Middle frontal gyrus (tissue), 1 donor: Measurements from ENCODE around the gene BCAR3.
A peak's percentile ranks its signal among the peaks of the same experiment; 100 is the strongest.
"Not testable (repeated sequence)": the region's sequence is repeated elsewhere in the genome, so short reads cannot be mapped to it uniquely, and the experiment has no call there.

Experiments
- DNase-seq: peaks from one replicate; pipeline ENCODE4 v3.0.0-alpha.2; 2015; ENCODE audit warnings: low spot score; ENCODE audit errors: extremely low spot score

BCAR3 gene

GRCh38 chr1:93598861-93599439 lies 82.7 kb downstream of the BCAR3 start:
- DNase-seq: no peak

DNA sequence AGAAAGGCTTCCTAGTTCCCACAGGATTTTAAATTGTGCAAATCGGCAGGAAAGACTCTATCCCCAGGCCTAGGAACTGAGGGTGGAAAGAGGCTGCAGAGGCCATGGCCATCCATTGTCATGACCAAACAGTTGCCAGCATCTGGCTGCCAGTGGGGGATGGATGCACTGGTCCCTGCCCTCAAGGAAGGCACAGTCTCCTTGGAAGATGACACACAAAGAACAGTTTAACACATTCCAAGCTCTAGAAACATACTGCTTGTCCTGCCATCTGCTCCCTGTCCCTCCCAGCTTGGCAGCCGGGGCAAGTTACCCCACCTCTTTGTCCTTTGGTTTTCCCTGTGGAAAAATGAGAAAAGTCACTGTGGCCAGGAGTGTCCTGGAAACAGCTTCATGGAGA lies 83.2 kb downstream of the BCAR3 start:
- no peak for DNase-seq

GRCh38 chr1:93597709-93598108 lies 83.9 kb downstream of the BCAR3 start:
- DNase-seq: no peak

DNA sequence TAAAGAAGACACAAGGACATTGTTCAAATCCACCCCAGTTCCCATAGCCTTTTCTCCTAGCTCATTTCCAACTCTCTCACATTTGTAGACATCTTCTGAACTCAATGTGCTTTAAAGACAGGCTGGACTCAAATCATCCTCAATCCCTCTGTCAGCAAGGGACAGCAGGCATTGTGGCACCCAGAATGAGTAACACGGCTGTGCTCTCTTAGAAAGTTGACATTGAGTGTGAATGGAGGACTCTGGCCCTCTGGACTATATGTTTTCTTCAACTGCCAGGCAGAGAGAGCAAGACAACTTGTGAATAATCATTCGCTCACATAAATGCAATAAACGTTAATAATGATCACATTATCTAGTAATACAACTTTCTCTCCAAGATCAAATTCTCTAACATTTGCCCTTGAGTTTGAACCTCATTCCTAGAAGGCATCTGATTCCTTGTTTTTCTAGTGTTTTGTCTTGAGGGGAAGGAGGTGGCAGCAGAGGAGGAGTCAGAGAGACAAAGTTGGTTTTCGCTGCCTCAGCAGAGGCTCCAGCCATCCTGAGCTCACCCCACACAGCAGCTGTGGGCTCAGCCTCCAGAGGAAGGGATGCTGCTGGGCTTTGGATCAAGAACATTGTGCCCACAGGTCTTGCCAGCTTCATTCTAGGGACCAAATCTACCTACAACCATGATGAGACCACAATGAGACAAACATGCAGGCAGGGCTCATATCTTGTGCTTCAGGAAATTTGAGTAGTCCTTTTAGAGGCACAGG lies 85.1 kb downstream of the BCAR3 start:
- DNase-seq: no peak

DNA sequence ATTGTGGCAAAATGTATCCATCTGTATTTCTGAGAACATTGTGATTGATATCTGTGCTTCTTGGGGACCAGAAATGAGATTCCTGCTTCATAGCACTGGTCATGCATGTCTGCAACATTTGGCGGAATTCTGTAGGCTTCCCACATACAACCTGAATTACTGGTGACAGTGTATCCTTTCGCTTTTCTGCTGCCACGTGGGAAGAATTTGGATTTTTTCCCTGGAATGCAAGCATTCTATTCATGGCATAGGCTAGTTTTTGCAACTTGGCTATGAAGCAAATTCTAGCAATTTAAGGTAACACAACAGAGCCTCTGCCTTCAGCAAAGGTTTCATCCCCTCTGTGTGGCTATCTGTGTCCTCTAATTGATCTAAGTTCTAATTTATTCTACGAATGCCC lies 85.9 kb downstream of the BCAR3 start:
- DNase-seq: peak; percentile 36

DNA sequence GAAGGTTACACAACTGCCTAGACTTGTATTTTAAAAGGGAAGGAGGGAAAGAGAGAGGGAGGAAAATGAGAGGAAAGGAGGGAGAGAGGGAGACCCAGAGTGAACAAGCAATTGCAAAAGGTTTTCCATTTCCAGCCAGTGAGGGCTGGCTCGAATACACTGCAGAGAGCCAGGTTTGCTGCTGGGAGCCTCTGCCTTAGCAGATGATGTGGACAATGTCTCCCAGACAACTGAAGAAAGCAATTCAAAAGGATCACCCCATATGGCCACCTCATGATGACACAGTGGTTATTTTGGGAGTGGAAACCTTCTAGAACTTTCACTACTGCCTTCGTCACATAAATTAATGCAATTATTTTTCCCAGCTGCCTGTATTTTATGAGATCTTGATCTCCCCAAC lies 86.4 kb downstream of the BCAR3 start:
- DNase-seq: no peak

- no peak for DNase-seq
Observed at GRCh38 chr1:93594603-93594880, 87.1 kb downstream of the BCAR3 start.

GRCh38 chr1:93593854-93594602 lies 87.6 kb downstream of the BCAR3 start:
- DNase-seq: no peak

GRCh38 chr1:93592551-93592949 lies 89.1 kb downstream of the BCAR3 start:
- no peak for DNase-seq

DNA sequence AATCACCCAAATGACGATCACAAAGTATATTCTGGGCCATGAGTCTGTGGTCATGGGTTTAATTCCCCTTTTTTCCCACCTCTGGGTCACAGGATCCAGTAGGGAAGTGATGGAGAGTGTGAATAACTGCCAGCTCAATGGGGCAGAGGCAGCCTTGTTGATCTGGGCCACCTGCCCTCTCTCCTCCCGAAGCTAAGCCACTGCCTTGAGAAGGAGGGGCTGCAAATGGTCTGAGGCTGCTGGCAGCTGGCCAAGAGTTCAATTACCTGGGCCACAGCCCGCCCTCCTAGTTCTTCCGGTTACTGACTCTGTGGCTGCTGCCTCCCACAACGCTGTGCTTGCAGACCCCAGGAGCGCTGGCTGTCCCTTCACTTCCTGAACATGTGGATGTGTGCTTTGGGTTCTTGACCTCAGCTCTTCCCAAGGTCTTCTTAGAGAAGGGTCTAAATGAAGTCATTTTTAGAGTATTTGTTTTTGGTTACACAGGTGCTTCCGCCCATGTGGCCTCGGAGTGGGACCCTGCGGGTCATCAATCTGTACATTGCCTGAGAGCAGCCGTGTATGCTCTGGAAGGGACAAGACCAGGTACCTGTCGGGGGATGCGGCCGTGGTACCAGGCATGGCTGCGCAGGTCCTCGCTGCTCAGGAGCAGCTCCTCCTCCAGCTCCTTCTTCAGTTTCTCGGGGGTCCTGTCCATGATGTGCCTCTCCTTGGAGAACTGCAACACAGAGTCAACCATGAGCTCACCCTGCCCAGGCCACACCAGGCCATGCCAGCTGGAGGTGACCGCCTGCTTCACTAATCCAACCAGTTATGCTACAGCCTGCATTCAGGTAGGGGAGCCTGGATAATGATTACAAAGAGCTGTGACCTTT lies 89.7 kb downstream of the BCAR3 start:
- no peak for DNase-seq

DNA sequence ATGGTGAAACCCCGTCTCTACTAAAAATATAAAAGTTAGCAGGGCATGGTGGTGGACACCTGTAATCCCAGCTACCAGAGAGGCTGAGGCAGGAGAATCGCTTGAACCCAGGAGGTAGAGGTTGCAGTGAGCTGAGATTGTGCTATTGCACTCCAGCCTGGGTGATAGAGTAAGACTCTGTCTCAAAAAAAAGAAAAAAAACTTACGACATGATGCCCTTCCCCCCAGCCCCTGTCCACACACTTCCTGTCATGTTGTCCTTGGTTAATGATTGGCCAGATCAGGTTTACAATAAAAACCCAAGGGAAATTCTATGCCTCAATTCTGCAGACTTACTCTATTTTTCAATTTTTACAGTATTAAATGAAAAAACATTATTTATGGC lies 90.4 kb downstream of the BCAR3 start:
- not testable (repeated sequence) for DNase-seq

DNA sequence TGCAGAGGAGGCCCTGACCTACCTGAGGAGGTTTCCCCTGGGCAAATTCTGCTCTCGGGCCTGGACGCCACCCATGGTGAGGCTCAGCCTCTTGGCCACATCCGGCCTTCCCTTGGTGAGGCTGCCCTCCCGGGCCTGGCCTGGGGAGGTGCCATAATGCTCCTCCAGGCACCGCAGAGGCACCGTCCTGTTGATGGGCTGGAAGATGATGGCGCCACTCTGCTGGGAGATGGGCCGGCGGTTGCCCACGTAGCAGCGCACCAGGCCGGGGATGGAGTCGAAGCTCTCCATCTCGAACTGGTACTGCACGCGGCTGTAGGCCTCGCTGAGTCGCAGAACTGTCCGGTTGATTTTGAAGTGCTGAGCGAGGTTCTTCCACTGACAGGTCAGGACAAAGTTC lies 92.7 kb downstream of the BCAR3 start:
- DNase-seq: no peak

DNA sequence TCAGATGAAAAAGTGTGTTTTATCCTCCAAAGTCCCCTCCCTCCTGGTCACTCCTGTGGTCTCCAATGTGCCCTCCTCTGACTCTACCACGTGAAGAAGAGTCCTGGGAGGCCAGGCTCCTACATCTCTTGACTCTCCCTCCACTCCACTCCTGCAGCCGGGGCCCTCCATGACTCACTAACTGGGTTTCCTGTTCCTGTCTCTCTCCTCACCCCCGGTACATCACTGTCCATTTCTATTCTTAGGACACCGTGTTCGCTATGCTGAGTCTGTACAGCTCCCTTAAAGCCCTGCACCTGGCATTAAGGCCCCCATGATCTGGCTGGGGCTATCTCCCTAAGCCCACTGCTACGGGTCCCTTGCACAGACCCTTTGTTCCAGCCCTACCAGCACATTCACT lies 93.4 kb downstream of the BCAR3 start:
- no peak for DNase-seq

- DNase-seq: no peak
Observed at GRCh38 chr1:93587354-93587753, 94.3 kb downstream of the BCAR3 start.

DNA sequence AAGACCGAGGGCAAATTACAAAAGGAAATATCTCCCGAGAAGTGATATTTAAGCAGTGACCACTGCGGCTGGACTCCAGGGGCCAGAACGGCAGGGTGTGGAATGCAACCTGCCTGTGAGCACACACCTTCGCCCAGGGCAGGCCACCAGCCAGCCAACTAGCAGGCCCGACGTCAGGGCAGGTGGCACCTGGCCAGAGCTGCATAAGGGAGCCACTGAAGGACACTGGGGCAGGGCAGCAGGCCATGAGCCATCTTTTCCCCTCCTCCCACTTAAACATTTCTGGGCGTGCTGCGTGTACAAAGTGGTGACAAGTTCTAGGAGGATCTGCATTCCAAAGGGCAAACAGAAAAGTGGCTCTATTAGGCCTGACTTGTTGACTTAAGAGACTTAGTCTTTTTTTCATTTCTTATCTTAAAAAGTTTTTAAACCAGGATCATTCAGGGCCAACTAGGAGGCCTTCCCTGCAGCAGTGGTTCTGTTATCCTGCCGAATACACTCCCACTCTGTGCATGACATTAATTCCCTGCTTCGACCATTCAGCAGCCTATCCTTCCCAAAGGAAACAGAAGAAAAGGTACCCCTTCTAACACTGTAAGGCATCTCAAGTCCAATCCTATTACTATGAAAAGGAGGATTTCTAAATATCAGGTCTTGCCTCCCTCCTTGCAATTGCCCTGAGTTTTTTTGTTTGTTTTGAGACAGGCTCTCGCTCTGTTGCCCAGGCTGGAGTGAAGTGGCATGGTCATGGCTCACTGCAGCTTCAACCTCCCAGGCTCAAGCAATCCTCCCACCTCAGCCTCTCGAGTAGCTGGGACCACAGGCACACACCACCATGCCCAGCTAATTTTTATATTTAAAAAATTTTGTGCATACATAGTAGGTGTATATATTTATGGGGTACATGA lies 96.3 kb downstream of the BCAR3 start:
- no peak for DNase-seq

DNA sequence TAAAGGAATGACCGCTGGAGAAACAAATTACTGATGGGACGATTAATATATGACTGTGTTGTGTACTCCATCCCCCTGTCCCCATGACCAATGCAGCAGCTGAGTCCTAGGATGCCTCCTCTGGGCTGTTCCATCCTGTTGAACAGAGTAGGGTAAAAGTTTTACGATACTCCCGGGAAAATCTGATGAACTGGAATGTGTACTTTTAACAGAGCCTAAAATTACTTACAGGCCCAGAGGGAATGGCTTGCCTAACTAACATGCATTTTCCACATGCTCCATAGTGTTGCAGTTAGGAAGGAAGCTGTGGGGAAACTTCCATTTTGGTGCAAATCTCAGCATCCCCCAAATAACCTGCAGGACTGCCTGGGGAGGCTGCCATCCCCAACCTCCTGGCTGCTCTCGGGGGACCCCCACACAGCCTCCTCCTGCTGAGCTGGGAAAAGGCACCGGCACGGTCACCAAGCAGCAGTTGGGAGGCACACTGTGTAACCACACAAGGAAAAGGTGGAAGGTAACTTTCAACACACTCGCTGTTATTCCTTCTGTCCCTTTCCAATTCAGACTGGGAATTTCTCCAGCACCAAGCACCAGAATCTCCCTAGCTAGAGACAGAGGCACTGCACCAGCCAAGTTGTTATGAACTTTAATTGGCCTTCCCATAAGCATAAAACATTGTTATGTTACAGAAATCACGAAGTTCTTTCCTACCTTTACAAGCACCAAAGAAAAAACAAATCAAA lies 97.2 kb downstream of the BCAR3 start:
- DNase-seq: no peak

DNA sequence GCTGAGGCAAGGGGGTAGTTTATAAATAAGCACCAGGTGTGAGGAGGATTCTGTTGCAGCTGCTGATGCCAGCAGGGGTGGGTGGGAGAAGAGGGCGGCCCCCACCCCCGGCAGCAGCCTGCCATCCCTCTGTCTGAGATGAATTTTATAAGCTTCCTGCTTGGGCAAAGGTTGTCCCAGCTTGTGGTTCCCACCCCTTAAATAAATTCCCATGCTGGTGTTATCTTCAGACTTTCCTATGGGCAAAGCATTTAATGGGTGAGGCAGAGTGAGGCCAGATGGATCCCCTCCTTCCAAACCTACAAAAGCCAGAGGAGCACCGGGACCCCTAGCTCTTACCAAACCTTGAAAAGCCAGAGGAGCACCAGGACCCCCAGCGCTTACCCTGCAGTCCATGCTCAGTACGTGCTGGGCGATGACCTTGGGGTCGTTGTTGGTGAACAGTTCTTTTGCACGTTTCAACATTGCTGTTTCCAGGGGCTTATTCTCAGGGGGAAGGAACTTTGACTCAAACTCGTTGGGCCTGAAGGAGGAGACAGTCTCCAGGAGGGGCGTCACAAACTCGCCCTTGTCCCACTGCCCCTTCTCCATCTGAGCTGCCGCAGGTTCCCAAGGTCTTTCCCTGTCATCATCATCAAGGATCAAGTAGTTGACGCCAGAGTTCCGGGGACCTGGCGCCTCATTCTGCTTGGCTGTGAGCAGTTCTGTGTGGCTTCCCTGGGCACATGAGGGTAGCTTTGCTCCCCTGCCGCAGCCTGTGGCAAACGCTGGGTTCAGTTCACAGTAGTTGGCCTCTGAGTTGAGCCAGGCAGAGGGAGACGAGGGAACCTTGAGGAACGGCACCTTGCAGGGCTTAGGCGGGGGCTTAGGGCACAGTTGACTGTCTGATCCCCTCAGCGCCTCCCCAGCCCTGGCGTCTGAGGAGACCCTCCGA lies 99.5 kb downstream of the BCAR3 start:
- no peak for DNase-seq

- DNase-seq: no peak
Observed at GRCh38 chr1:93579891-93580290, 101.7 kb downstream of the BCAR3 start.
